CD4-positive, alpha-beta T cell (primary cell): ENCODE data around the gene RBM4B. TPM values are rescaled to one million over a fixed set of nuclear protein-coding genes. Genes with fewer than 3 reads are reported as not detected.

ENCODE experiments used
- ATAC-seq: fragments of 200-7000 bp; cut with Tn5 transposase; one replicate; pipeline ENCODE4 v1.10.0; 2022; ENCODE audit warnings: mild to moderate bottlenecking; ENCODE audit not compliant: poor library complexity
- CTCF ChIA-PET: fragments of 350-600 bp; sonication (Branson Sonifier 250); formaldehyde crosslinking; loops from one replicate; lab custom pipeline; 2021; ENCODE audit warnings: antibody characterized with exemption, inconsistent platforms; lab: Charles Lee
- POLR2A ChIA-PET: fragments of 350-600 bp; sonication (Branson Sonifier 250); formaldehyde crosslinking; loops from one replicate; lab custom pipeline; 2021; ENCODE audit warnings: antibody characterized with exemption, inconsistent platforms; lab: Charles Lee
- DNase-seq, 14 experiments: peaks; one replicate each; pipeline ENCODE4 v3.0.0-alpha.2; 2013 to 2020; ENCODE audit warnings: mixed read lengths in 2 of 14
- H3K27ac ChIP-seq, 2 donors: one replicate each; pipeline versions ENCODE4 v1.5.1 to v1.7.0; 2013; ENCODE audit warnings: low read length in 2 of 2, low read depth in 1 of 2, mild to moderate bottlenecking in 1 of 2
- H3K27me3 ChIP-seq, 2 experiments: 1 replicate in 1 of 2; 2 replicates in 1 of 2; pipeline versions ENCODE4 v1.6.1 to v1.7.0; 2013; ENCODE audit warnings: low read length in 2 of 2, control low read depth in 1 of 2, mild to moderate bottlenecking in 1 of 2, moderate library complexity in 1 of 2; ENCODE audit not compliant: insufficient read depth in 2 of 2, control insufficient read depth in 1 of 2
- H3K36me3 ChIP-seq: one replicate; pipeline ENCODE4 v1.6.1; 2013; ENCODE audit warnings: low read length, control low read depth; ENCODE audit not compliant: insufficient read depth
- H3K4me1 ChIP-seq: one replicate; pipeline ENCODE4 v1.6.1; 2013; ENCODE audit warnings: low read length, control low read depth; ENCODE audit not compliant: insufficient read depth
- H3K4me3 ChIP-seq: one replicate; pipeline ENCODE4 v1.5.1; 2013; ENCODE audit warnings: mild to moderate bottlenecking, low read length, moderate library complexity
- H3K9me3 ChIP-seq, 2 experiments: 1 replicate in 1 of 2; 2 replicates in 1 of 2; pipeline versions ENCODE4 v1.6.1 to v1.7.0; 2013; ENCODE audit warnings: low read length in 2 of 2, mild to moderate bottlenecking in 2 of 2, control low read depth in 1 of 2, moderate library complexity in 1 of 2; ENCODE audit not compliant: control insufficient read depth in 1 of 2, insufficient read depth in 1 of 2
- H3K27ac Mint-ChIP-seq: one replicate; pipeline ENCODE4 v1.8.0; 2020; ENCODE audit warnings: mixed read lengths
- H3K27me3 Mint-ChIP-seq: one replicate; pipeline ENCODE4 v1.8.0; 2021; ENCODE audit warnings: mixed read lengths
- H3K36me3 Mint-ChIP-seq: one replicate; pipeline ENCODE4 v1.8.0; 2021; ENCODE audit warnings: low read depth, mixed read lengths
- H3K4me1 Mint-ChIP-seq: one replicate; pipeline ENCODE4 v1.8.0; 2021; ENCODE audit warnings: low read depth, mixed read lengths
- H3K4me3 Mint-ChIP-seq: one replicate; pipeline ENCODE4 v1.8.0; 2020; ENCODE audit warnings: mild to moderate bottlenecking, mixed read lengths
- H3K9me3 Mint-ChIP-seq: one replicate; pipeline ENCODE4 v1.8.0; 2020; ENCODE audit warnings: mixed read lengths
- CTCF ChIP-seq: fragments of 200-600 bp; IDR thresholded peaks from one replicate; pipeline ENCODE4 v1.8.0; 2022; ENCODE audit warnings: antibody characterized with exemption, mild to moderate bottlenecking
- intact Hi-C, 2 experiments: fragments of 100-400 bp; cut with DNase I in 1 of 2; cut with micrococcal nuclease in 1 of 2; formaldehyde crosslinking; loops; one replicate each; pipeline versions ENCODE4 v1.15.1 to v1.9.0; 2023 to 2025; cut with DNase I, micrococcal nuclease
- total RNA-seq, 174 experiments: library from RNA in 2 of 174; stranded (reverse) in 2 of 174; gene quantifications; one replicate each; pipeline ENCODE4 v1.2.3 and lab custom pipeline; 2021 to 2026

RBM4B gene
- total RNA-seq, 2 experiments from 2014 or later = 3.8 to 5.1 TPM

- Histone ChIP-seq H3K4me1 (peaks cover 2% of the 10 kb centered on the region), H3K27me3 (no peaks in the 10 kb centered on the region), H3K4me3 (no peak overlapping the region), H3K9me3 (no peaks in the 10 kb centered on the region), H3K27ac (no peak overlapping the region), H3K36me3 (peaks cover 76% of the 10 kb centered on the region)
- POLR2A ChIA-PET = interaction anchor here (1.1 to 2.6 kb wide), 4 partner anchors 14 to 47 kb away, joined by 4 to 16 read pairs (median 4); partner anchors contain the start of genes RBM4 and RBM4B
- DNase-seq = no peak
- peak overlapping the region; percentile 20 for H3K27ac Mint-ChIP-seq
- no peak for ATAC-seq
- TF ChIP-seq CTCF = no peak
- H3K27me3 Mint-ChIP-seq = no peaks in the 10 kb centered on the region
- H3K4me1 Mint-ChIP-seq = peaks cover 48% of the 10 kb centered on the region
- H3K9me3 Mint-ChIP-seq = no peaks in the 10 kb centered on the region
- H3K4me3 Mint-ChIP-seq = no peak overlapping the region
- intact Hi-C loops = no loop called here
- peaks cover 88% of the 10 kb centered on the region for H3K36me3 Mint-ChIP-seq
- CTCF ChIA-PET = interaction anchor here (0.6 to 1.0 kb wide), 2 partner anchors 14 to 142 kb away, joined by 3 to 5 read pairs; partner anchors contain the start of gene RBM4B
Measured at GRCh38 chr11:66663741-66664296, 13.9 kb downstream of the RBM4B start.

GRCh38 chr11:66659763-66660162 is 17.9 kb downstream of the RBM4B start:
- no peak for TF ChIP-seq CTCF
- H3K4me1 ChIP-seq = peaks cover 4% of the 10 kb centered on the region
- POLR2A ChIA-PET = interaction anchor here (0.6 to 1.2 kb wide), 3 partner anchors 13 to 132 kb away, joined by 3 to 7 read pairs (median 5); partner anchors contain the start of gene RBM4
- no peak for DNase-seq
- intact Hi-C loops = no loop called here
- peaks cover 81% of the 10 kb centered on the region for H3K36me3 Mint-ChIP-seq
- no peak overlapping the region for H3K4me3 ChIP-seq
- H3K9me3 ChIP-seq = no peaks in the 10 kb centered on the region
- no peaks in the 10 kb centered on the region for H3K27me3 Mint-ChIP-seq
- H3K4me1 Mint-ChIP-seq = peaks cover 23% of the 10 kb centered on the region
- ATAC-seq = no peak
- H3K4me3 Mint-ChIP-seq = no peak overlapping the region
- H3K36me3 ChIP-seq = peaks cover 61% of the 10 kb centered on the region
- CTCF ChIA-PET = interaction anchor here (0.7 to 1.2 kb wide), 4 partner anchors 8 to 49 kb away, joined by 3 to 6 read pairs (median 4); partner anchors contain the start of gene RBM4B
- no peak overlapping the region for H3K27ac ChIP-seq
- H3K9me3 Mint-ChIP-seq = no peaks in the 10 kb centered on the region
- no peaks in the 10 kb centered on the region for H3K27me3 ChIP-seq
- H3K27ac Mint-ChIP-seq = peak overlapping the region; percentile 6

- intact Hi-C loops = no loop called here
- ATAC-seq (no peak), DNase-seq (no peak)
- Mint-ChIP-seq H3K4me1 (peaks cover 46% of the 10 kb centered on the region), H3K9me3 (no peaks in the 10 kb centered on the region), H3K27ac (peak overlapping the region; percentile 53), H3K36me3 (peaks cover 81% of the 10 kb centered on the region), H3K4me3 (peak overlapping the region; percentile 15), H3K27me3 (no peaks in the 10 kb centered on the region)
- H3K36me3 ChIP-seq = peaks cover 62% of the 10 kb centered on the region
- TF ChIP-seq CTCF = no peak
- CTCF ChIA-PET = no interaction called here
- H3K27me3 ChIP-seq = no peaks in the 10 kb centered on the region
- H3K9me3 ChIP-seq = no peaks in the 10 kb centered on the region
- peaks cover 27% of the 10 kb centered on the region for H3K4me1 ChIP-seq
- POLR2A ChIA-PET = interaction anchor here (1.4 to 5.5 kb wide), 3 partner anchors 14 to 36 kb away, joined by 5 to 32 read pairs (median 8); partner anchors contain the start of genes RBM14 and RBM4
- no peak overlapping the region for H3K4me3 ChIP-seq
- no peak overlapping the region for H3K27ac ChIP-seq
Measured at GRCh38 chr11:66653123-66653522, 24.6 kb downstream of the RBM4B start.
